Subcutaneous preadipocyte (primary cell): ENCODE results near the gene LYAR. TPM values are rescaled to one million over a fixed set of nuclear protein-coding genes. Genes with fewer than 3 reads are reported as not detected.

Experiments used
- total RNA-seq: library from RNA; depleted of rRNA; stranded (reverse); fragments of >200 nt; gene quantifications from 2 replicates; pipeline ENCODE4 v1.2.3, GENCODE V29; 2012

Gene LYAR, protein sequence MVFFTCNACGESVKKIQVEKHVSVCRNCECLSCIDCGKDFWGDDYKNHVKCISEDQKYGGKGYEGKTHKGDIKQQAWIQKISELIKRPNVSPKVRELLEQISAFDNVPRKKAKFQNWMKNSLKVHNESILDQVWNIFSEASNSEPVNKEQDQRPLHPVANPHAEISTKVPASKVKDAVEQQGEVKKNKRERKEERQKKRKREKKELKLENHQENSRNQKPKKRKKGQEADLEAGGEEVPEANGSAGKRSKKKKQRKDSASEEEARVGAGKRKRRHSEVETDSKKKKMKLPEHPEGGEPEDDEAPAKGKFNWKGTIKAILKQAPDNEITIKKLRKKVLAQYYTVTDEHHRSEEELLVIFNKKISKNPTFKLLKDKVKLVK
- total RNA-seq: 11.0 and 15.6 TPM in 2 replicates

DNA sequence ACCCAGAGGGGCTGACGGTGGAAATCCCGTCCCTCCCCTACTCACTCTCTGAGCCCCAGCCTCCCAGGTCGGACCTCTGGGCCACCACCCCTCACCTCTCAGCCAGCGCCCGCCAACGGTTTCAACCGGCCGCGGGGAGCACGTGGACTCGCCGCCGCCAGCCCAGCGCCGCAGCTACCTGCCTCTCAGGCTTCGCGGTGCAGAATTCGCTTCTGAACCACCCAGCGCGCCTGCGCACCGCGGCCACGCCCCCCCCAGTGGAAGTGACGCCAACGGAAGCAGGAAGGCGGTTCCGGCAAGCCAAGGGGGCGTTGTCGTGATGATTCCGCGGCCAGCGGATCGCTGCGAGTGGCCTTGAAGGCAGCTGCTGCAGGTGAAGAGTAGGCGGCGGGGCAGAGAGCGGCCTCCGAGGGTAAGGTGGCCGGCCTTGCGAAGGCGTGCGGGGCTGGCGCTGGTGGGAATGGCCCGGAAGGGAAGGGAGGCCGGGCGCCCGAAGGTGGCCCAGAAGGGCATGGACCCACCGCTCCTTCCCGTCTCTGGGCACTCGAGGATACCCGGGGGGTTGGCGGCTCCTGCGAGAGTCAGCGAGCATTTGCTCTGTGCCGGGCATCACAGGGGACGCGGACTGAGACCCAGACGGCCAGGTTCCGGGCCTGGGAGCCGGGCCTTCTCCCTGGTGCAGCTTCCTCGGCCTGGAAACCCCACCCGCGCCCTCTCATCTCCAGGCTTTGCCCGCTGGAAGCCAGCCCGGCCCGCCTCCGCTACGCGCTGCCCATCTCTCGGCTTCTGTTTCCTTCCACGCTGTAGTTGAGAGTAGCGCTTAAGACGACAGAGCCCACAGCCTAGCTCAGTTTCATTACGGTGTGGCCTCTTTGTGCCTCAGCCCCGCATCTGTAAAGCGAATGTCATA is at the start of gene LYAR, which contains the start of gene ZBTB49:
Gene LYAR (minus strand): TSS at position 214 of the 910 bp plus-strand sequence. CDS start 6,412 bp downstream, outside the sequence.
Gene ZBTB49 (plus strand): TSS at position 311 of the 910 bp plus-strand sequence. CDS start 9,695 bp downstream, outside the sequence.

DNA sequence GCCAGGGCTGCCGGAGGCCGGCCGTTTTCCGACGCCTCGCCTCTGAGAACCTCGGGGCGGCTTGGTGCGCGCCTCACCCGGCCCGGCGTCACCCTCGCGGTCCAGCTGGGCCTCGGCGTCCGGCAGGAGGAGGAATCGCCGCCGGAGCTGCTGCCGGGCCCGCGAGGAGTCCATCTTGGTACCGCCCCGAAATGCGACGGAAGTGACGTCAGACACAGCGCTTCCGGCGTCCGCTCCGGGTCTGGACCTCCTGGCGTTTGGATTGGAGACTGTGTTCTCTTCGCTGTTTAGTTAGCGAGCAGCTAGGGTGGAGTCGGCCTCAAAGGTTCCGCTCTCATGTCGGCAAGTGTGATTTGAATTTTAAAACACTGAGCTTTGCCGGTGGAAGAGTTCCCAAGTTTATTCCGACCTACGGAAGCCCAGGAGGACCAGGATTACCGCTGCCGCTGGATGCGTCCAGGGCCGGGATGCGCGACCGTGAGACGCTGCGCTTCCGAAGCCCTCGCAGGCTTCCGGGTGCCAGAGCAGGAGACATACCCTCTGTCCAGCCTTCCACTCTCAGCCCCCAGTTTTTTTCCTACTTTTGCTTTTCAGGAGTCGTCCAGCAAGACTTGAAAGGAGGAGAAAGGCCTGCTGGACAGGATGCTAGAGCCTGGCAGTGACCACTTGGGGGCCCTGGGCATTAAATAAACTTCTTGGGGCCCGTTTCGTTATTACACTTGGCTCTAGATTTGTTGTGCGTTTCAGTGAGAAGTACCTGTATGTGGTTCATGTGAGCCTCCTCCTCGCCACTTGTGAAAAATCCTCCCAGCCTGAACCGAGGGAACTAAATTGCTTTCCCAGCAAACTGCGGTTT is 41.7 kb downstream of the LYAR start, which contains the start of gene TMEM128:
Gene TMEM128 (minus strand): TSS at position 195 of the 856 bp plus-strand sequence. CDS start 21 bp downstream, at position 174.

DNA sequence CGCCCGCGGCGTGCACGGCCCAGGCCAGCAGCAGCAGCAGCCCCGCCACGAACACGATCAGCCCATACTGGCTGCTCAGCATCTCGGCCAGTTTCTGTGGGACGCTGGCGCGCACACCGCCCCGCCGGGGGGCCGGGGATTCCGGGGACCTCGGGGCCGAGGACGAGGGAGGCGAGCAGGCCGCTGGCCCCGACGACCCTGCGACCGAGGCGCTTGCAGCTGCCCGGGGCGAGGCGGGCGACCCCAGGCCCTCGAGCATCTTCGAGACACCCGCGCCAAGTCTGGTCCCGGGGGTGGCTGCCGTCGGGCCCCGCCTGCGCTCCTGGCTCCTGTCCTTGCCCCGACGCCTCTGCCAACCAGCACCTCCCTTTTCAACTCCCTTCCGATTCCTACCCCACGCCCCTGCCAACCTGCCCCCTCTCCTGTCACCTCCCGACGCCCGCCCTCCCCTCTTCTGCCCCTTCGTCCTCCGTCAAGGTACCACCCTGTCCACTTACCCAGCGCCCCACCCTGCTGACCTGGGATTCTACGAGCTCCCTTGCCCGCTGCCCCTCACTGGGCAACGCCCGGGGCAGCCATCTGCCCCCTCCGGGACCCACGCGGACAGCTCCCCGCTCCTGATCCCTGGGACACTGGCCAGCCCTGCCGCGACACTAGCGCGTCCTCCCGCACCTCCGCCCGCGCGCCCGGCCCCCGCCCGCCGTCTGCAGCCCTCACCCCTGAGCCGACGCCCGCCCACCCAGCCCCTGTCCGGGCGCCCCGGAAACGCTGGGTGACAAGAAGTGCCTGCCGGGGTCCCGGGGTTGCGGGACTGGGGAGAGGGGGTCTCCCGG is 63.1 kb downstream of the LYAR start, which contains the start of gene OTOP1:
Gene OTOP1 (minus strand): TSS at position 324 of the 833 bp plus-strand sequence. CDS start 65 bp downstream, at position 259.

Other genes with a start within 250 kb of the LYAR start
- not detected in 2 replicates for gene OTOP1, start 63.2 kb downstream of the LYAR start, total RNA-seq
- gene TMEM128, start 41.9 kb downstream of the LYAR start, total RNA-seq: 17.6 and 18.6 TPM in 2 replicates
- 2.2 and 5.1 TPM in 2 replicates for gene ZBTB49, start 97 bp upstream of the LYAR start, total RNA-seq
- 0.20 TPM in 1 of 2 replicates, not detected in the other for gene NSG1, start 96.9 kb upstream of the LYAR start, total RNA-seq